CMK (cell line): ENCODE results near the gene NANOS3.
A peak's percentile ranks its signal among the peaks of the same experiment; 100 is the strongest.
"Not testable (repeated sequence)": the region's sequence is repeated elsewhere in the genome, so short reads cannot be mapped to it uniquely, and the experiment has no call there.

Source experiments
- DNase-seq: peaks from one replicate; pipeline ENCODE4 v3.0.0-alpha.2; 2010; ENCODE audit warnings: low read depth

NANOS3 gene

GRCh38 chr19:13843104-13843921 lies 33.6 kb upstream of the NANOS3 start:
- DNase-seq: no peak

- no peak for DNase-seq
Observed at GRCh38 chr19:13844130-13844631, 32.8 kb upstream of the NANOS3 start.

- peak; percentile 96 for DNase-seq
Observed at GRCh38 chr19:13846557-13847406, 30.2 kb upstream of the NANOS3 start.

- DNase-seq: peak; percentile 88
Observed at GRCh38 chr19:13847407-13848339, 29.3 kb upstream of the NANOS3 start.

GRCh38 chr19:13848340-13848677 lies 28.6 kb upstream of the NANOS3 start:
- DNase-seq: no peak

- no peak for DNase-seq
Observed at GRCh38 chr19:13848798-13849676, 27.9 kb upstream of the NANOS3 start.

- no peak for DNase-seq
Observed at GRCh38 chr19:13849991-13850909, 26.7 kb upstream of the NANOS3 start.

- no peak for DNase-seq
Observed at GRCh38 chr19:13850910-13851733, 25.8 kb upstream of the NANOS3 start.

- DNase-seq: not testable (repeated sequence)
Observed at GRCh38 chr19:13851734-13852114, 25.2 kb upstream of the NANOS3 start.

- not testable (repeated sequence) for DNase-seq
Observed at GRCh38 chr19:13852171-13852707, 24.7 kb upstream of the NANOS3 start.

GRCh38 chr19:13856497-13856896 lies 20.4 kb upstream of the NANOS3 start:
- no peak for DNase-seq

- DNase-seq: no peak
Observed at GRCh38 chr19:13859361-13859880, 17.5 kb upstream of the NANOS3 start.

- no peak for DNase-seq
Observed at GRCh38 chr19:13860679-13861391, 16.1 kb upstream of the NANOS3 start.

GRCh38 chr19:13861392-13861713 lies 15.6 kb upstream of the NANOS3 start:
- DNase-seq: no peak

GRCh38 chr19:13861714-13862531 lies 15.0 kb upstream of the NANOS3 start:
- DNase-seq: no peak

- no peak for DNase-seq
Observed at GRCh38 chr19:13864046-13864666, 12.8 kb upstream of the NANOS3 start.
